Esophagus squamous epithelium (tissue), 5 donors: ENCODE results near the gene ROPN1L. TPM values are rescaled to one million over a fixed set of nuclear protein-coding genes. Genes with fewer than 3 reads are reported as not detected.

ENCODE experiments used
- DNase-seq: peaks from one replicate; lab custom pipeline; 2025; lab: John Stamatoyannopoulos, UW
- H3K27ac ChIP-seq, 4 donors: fragments of 200-600 bp; sonication (generic); one replicate each; pipeline ENCODE4 v1.5.1; 2016 to 2019; ENCODE audit warnings: mild to moderate bottlenecking in 1 of 4
- H3K27me3 ChIP-seq, 4 donors: fragments of 200-600 bp; sonication (generic); 1 replicate in 3 of 4; 2 replicates in 1 of 4; pipeline versions ENCODE4 v1.5.1 to v1.6.0; 2017 to 2021; ENCODE audit warnings: antibody characterized with exemption in 1 of 4
- H3K36me3 ChIP-seq, 3 donors: fragments of 200-600 bp; sonication (generic); one replicate each; pipeline ENCODE4 v1.5.1; 2016 to 2019
- H3K4me1 ChIP-seq, 3 donors: fragments of 200-600 bp; sonication (generic); one replicate each; pipeline ENCODE4 v1.5.1; 2017 to 2019
- H3K4me3 ChIP-seq, 4 donors: fragments of 200-600 bp; sonication (generic); 1 replicate in 3 of 4; 2 replicates in 1 of 4; pipeline ENCODE4 v1.5.1; 2016 to 2019; ENCODE audit warnings: mild to moderate bottlenecking in 2 of 4, moderate library complexity in 1 of 4
- H3K9me3 ChIP-seq, 3 donors: fragments of 200-600 bp; sonication (generic); one replicate each; pipeline ENCODE4 v1.5.1; 2016 to 2019
- CTCF ChIP-seq, 6 experiments: fragments of 450-650 bp in 4 of 6; fragments of 200-600 bp in 2 of 6; sonication (generic) in 2 of 6; IDR thresholded peaks; one replicate each; pipeline ENCODE4 v1.5.1; 2016 to 2019; ENCODE audit warnings: antibody characterized with exemption in 6 of 6, mild to moderate bottlenecking in 4 of 6, moderate library complexity in 4 of 6
- POLR2A ChIP-seq, 4 donors: fragments of 450-650 bp; IDR thresholded peaks; one replicate each; pipeline ENCODE4 v1.6.1; 2017; ENCODE audit warnings: antibody characterized with exemption in 4 of 4, mild to moderate bottlenecking in 4 of 4, moderate library complexity in 3 of 4
- WGBS, 2 donors: methylation state at CpG; one replicate each; pipeline ENCODE4 v1.1.5; 2018; 5-methylcytosine and 5-hydroxymethylcytosine counted together
- intact Hi-C: fragments of 100-400 bp; cut with DNase I; formaldehyde crosslinking; loops from one replicate; pipeline ENCODE4 v1.15.0; 2022
- total RNA-seq, 4 donors: library from RNA; depleted of rRNA; stranded (reverse); fragments of >200 nt; gene quantifications; one replicate each; pipeline ENCODE4 v1.1.0, GENCODE V29; 2016
- donor health status: DM: yes; HTN: yes; CAD: no.

The ROPN1L gene
- total RNA-seq, 4 donors from 2014 or later, result 0.38 TPM; not detected in 3

GRCh38 chr5:10456583-10457420 is 15.1 kb downstream of the ROPN1L start:
- peaks cover 0 to 23% (median 0%) of the 10 kb centered on the region in 4 donors for H3K27me3 ChIP-seq
- H3K4me1 ChIP-seq, result peaks cover 0 to 35% (median 18%) of the 10 kb centered on the region in 3 donors
- no peak for TF ChIP-seq POLR2A (IDR thresholded peaks at IDR 0.05)
- no peak for TF ChIP-seq CTCF (IDR thresholded peaks at IDR 0.05)
- WGBS, 2 donors, result 28 to 33% methylated on average over 13 to 17 of the region's 26 CpGs
- no peak for DNase-seq
- no peaks in the 10 kb centered on the region for H3K9me3 ChIP-seq
- no peaks in the 10 kb centered on the region for H3K36me3 ChIP-seq
- no peak overlapping the region for H3K4me3 ChIP-seq
- no peak overlapping the region for H3K27ac ChIP-seq
- intact Hi-C loops, result no loop called here

- WGBS, 2 donors, result 57 to 66% methylated on average over 17 to 23 of the region's 23 CpGs
- intact Hi-C loops, result no loop called here
- DNase-seq, result no peak
- H3K27ac ChIP-seq, result no peak overlapping the region
- TF ChIP-seq CTCF (IDR thresholded peaks at IDR 0.05) (no peak), POLR2A (IDR thresholded peaks at IDR 0.05) (no peak)
- H3K4me1 ChIP-seq, result peaks cover 0 to 35% (median 18%) of the 10 kb centered on the region in 3 donors
- H3K27me3 ChIP-seq, result peaks cover 0 to 23% (median 0%) of the 10 kb centered on the region in 4 donors
- H3K9me3 ChIP-seq, result no peaks in the 10 kb centered on the region
- H3K36me3 ChIP-seq, result no peaks in the 10 kb centered on the region
- H3K4me3 ChIP-seq, result no peak overlapping the region
Measured at GRCh38 chr5:10457682-10458574, 16.2 kb downstream of the ROPN1L start.

GRCh38 chr5:10459080-10460055 is 17.7 kb downstream of the ROPN1L start:
- Histone ChIP-seq H3K4me1 (peaks cover 0 to 35% (median 18%) of the 10 kb centered on the region in 3 donors), H3K36me3 (no peaks in the 10 kb centered on the region), H3K27ac (no peak overlapping the region), H3K4me3 (no peak overlapping the region), H3K9me3 (no peaks in the 10 kb centered on the region), H3K27me3 (peaks cover 0 to 28% (median 0%) of the 10 kb centered on the region in 4 donors)
- intact Hi-C loops, result no loop called here
- WGBS, 2 donors, result 82 to 85% methylated on average over 10 to 17 of the region's 19 CpGs
- no peak for DNase-seq
- TF ChIP-seq POLR2A (IDR thresholded peaks at IDR 0.05), result no peak
- TF ChIP-seq CTCF (IDR thresholded peaks at IDR 0.05), result no peak

GRCh38 chr5:10460252-10460906 is 18.7 kb downstream of the ROPN1L start:
- Histone ChIP-seq H3K36me3 (no peaks in the 10 kb centered on the region), H3K27ac (no peak overlapping the region), H3K4me3 (no peak overlapping the region), H3K27me3 (peaks cover 0 to 21% (median 0%) of the 10 kb centered on the region in 4 donors), H3K4me1 (peaks cover 0 to 26% (median 18%) of the 10 kb centered on the region in 3 donors), H3K9me3 (no peaks in the 10 kb centered on the region)
- 31 to 33% methylated on average over 10 of the region's 13 CpGs for WGBS, 2 donors
- no peak for TF ChIP-seq CTCF (IDR thresholded peaks at IDR 0.05)
- TF ChIP-seq POLR2A (IDR thresholded peaks at IDR 0.05), result no peak
- no peak for DNase-seq
- intact Hi-C loops, result no loop called here
